ENCODE results near the gene THSD4.

DNA sequence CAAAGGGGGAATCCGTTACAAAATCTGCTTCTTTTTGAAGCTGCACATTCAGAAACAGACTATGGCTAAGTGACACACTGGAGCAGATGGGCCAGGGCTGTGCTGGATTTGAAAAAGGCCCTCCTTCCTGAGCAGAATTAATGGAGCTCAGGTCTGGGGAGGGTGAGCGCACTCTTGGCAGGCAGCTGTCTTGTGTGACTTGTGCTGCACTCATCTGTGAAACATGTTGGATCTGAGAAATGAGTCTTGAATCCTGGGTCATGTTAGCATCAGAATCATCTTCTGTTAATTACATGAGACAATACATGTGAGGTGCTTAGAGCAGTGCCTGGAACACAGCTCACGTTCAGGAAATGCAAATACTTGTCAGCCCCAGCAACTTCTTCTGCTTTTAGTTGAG, 219.6 kb downstream of the THSD4 start:
- TF ChIP-seq, protein P1, sequence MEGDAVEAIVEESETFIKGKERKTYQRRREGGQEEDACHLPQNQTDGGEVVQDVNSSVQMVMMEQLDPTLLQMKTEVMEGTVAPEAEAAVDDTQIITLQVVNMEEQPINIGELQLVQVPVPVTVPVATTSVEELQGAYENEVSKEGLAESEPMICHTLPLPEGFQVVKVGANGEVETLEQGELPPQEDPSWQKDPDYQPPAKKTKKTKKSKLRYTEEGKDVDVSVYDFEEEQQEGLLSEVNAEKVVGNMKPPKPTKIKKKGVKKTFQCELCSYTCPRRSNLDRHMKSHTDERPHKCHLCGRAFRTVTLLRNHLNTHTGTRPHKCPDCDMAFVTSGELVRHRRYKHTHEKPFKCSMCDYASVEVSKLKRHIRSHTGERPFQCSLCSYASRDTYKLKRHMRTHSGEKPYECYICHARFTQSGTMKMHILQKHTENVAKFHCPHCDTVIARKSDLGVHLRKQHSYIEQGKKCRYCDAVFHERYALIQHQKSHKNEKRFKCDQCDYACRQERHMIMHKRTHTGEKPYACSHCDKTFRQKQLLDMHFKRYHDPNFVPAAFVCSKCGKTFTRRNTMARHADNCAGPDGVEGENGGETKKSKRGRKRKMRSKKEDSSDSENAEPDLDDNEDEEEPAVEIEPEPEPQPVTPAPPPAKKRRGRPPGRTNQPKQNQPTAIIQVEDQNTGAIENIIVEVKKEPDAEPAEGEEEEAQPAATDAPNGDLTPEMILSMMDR (IDR thresholded peaks at IDR 0.05): no peak
- TF ChIP-seq POLR2A (IDR thresholded peaks at IDR 0.05) (no peak), POLR2AphosphoS5 (IDR thresholded peaks at IDR 0.05) (no peak)

Data from upper lobe of left lung (tissue), 4 donors.